OCI-LY1 (cell line): Measurements from ENCODE around the gene RBMS1.

ENCODE experiments used
- H2AFZ ChIP-seq: fragments of 200-600 bp; sonication (generic), shearing (Covaris generic); 2 replicates; pipeline ENCODE4 v1.6.0; 2014; ENCODE audit warnings: antibody characterized with exemption, mild to moderate bottlenecking, low read length
- H3F3A ChIP-seq: fragments of 200-600 bp; sonication (generic), shearing (Covaris generic); 2 replicates; pipeline ENCODE4 v1.6.0; 2014; ENCODE audit warnings: mild to moderate bottlenecking, antibody characterized with exemption, low read length, moderate library complexity; ENCODE audit not compliant: insufficient read depth
- H3K27ac ChIP-seq: fragments of 200-600 bp; sonication (generic); 2 replicates; pipeline ENCODE4 v1.5.1; 2014; ENCODE audit warnings: low read length, mixed run types, mild to moderate bottlenecking, low read depth; ENCODE audit not compliant: poor library complexity, severe bottlenecking
- H3K27me3 ChIP-seq: fragments of 200-600 bp; sonication (generic); 2 replicates; pipeline ENCODE4 v1.6.0; 2014; ENCODE audit warnings: antibody characterized with exemption, mild to moderate bottlenecking, low read length, moderate library complexity; ENCODE audit not compliant: insufficient read depth
- H3K36me3 ChIP-seq: fragments of 200-600 bp; sonication (generic); 2 replicates; pipeline ENCODE4 v1.6.1; 2014; ENCODE audit warnings: mild to moderate bottlenecking, antibody characterized with exemption, low read length, moderate library complexity, mixed read lengths; ENCODE audit not compliant: insufficient read depth
- H3K4me1 ChIP-seq: fragments of 200-600 bp; sonication (generic); 2 replicates; pipeline ENCODE4 v1.5.1; 2014; ENCODE audit warnings: mild to moderate bottlenecking, low read length, moderate library complexity; ENCODE audit not compliant: insufficient read depth, severe bottlenecking
- H3K4me2 ChIP-seq: fragments of 200-600 bp; sonication (generic), shearing (Covaris generic); 2 replicates; pipeline ENCODE4 v1.6.1; 2014; ENCODE audit warnings: low read length
- H3K4me3 ChIP-seq: fragments of 200-600 bp; sonication (generic); 2 replicates; pipeline ENCODE4 v1.5.1; 2014; ENCODE audit warnings: low read length, low read depth, mild to moderate bottlenecking, mixed read lengths; ENCODE audit not compliant: poor library complexity, severe bottlenecking
- H3K79me2 ChIP-seq: fragments of 200-600 bp; shearing (Covaris generic); 2 replicates; pipeline ENCODE4 v1.6.1; 2016; ENCODE audit warnings: mixed run types, low read length, mixed read lengths; ENCODE audit not compliant: insufficient read depth
- H3K9ac ChIP-seq: fragments of 200-600 bp; sonication (generic), shearing (Covaris generic); 2 replicates; pipeline ENCODE4 v1.6.1; 2014; ENCODE audit warnings: mild to moderate bottlenecking, low read length, mixed read lengths
- H3K9me2 ChIP-seq: fragments of 200-600 bp; sonication (generic), shearing (Covaris generic); 2 replicates; pipeline ENCODE4 v1.6.1; 2014; ENCODE audit warnings: low read depth, mild to moderate bottlenecking, low read length, mixed read lengths
- H3K9me3 ChIP-seq: fragments of 200-600 bp; shearing (Covaris generic); 2 replicates; pipeline ENCODE4 v1.6.1; 2014; ENCODE audit warnings: low read length, mixed read lengths
- H4K20me1 ChIP-seq: fragments of 200-600 bp; sonication (generic), shearing (Covaris generic); 2 replicates; pipeline ENCODE4 v1.6.0; 2016; ENCODE audit warnings: mild to moderate bottlenecking, low read length; ENCODE audit not compliant: insufficient read depth
- CTCF ChIP-seq: fragments of 200-600 bp; sonication (generic), shearing (Covaris generic); IDR thresholded peaks from 2 replicates; pipeline ENCODE4 v1.5.1; 2017; ENCODE audit warnings: mild to moderate bottlenecking, antibody characterized with exemption, low read length, moderate library complexity, mixed read lengths
- EZH2 ChIP-seq: fragments of 200-600 bp; sonication (generic), shearing (Covaris generic); IDR thresholded peaks from 2 replicates; pipeline ENCODE4 v1.8.0; 2017; ENCODE audit warnings: borderline replicate concordance, mixed run types, mild to moderate bottlenecking, antibody characterized with exemption, low read length, moderate library complexity, mixed read lengths

RBMS1 gene

GRCh38 chr2:160362018-160362417, 131.6 kb downstream of the RBMS1 start:
- Histone ChIP-seq H3F3A (no peaks in the 10 kb centered on the region), H3K9ac (no peak overlapping the region), H3K4me1 (no peaks in the 10 kb centered on the region), H3K36me3 (no peaks in the 10 kb centered on the region), H3K4me3 (no peak overlapping the region), H3K27me3 (no peaks in the 10 kb centered on the region), H3K79me2 (no peaks in the 10 kb centered on the region), H3K4me2 (no peak overlapping the region), H3K9me3 (no peaks in the 10 kb centered on the region), H3K9me2 (no peaks in the 10 kb centered on the region), H3K27ac (no peak overlapping the region), H4K20me1 (no peaks in the 10 kb centered on the region), H2AFZ (no peak overlapping the region)
- TF ChIP-seq EZH2 (no peak), CTCF (no peak)

GRCh38 chr2:160360089-160360757, 133.4 kb downstream of the RBMS1 start:
- Histone ChIP-seq H2AFZ (no peak overlapping the region), H3K4me1 (no peaks in the 10 kb centered on the region), H3K9ac (no peak overlapping the region), H3F3A (no peaks in the 10 kb centered on the region), H3K9me3 (no peaks in the 10 kb centered on the region), H3K4me3 (no peak overlapping the region), H3K9me2 (no peaks in the 10 kb centered on the region), H4K20me1 (no peaks in the 10 kb centered on the region), H3K4me2 (no peak overlapping the region), H3K79me2 (no peaks in the 10 kb centered on the region), H3K27ac (no peak overlapping the region), H3K27me3 (no peaks in the 10 kb centered on the region), H3K36me3 (no peaks in the 10 kb centered on the region)
- TF ChIP-seq CTCF (no peak), EZH2 (no peak)

- H3K9me2 ChIP-seq, result no peaks in the 10 kb centered on the region
- no peaks in the 10 kb centered on the region for H3K4me1 ChIP-seq
- no peak overlapping the region for H3K4me3 ChIP-seq
- TF ChIP-seq CTCF (no peak), EZH2 (no peak)
- H3K79me2 ChIP-seq, result no peaks in the 10 kb centered on the region
- no peaks in the 10 kb centered on the region for H3F3A ChIP-seq
- H3K27ac ChIP-seq, result no peak overlapping the region
- no peak overlapping the region for H2AFZ ChIP-seq
- no peaks in the 10 kb centered on the region for H3K36me3 ChIP-seq
- no peaks in the 10 kb centered on the region for H4K20me1 ChIP-seq
- no peaks in the 10 kb centered on the region for H3K27me3 ChIP-seq
- no peak overlapping the region for H3K4me2 ChIP-seq
- H3K9ac ChIP-seq, result no peak overlapping the region
- H3K9me3 ChIP-seq, result no peaks in the 10 kb centered on the region
Measured at GRCh38 chr2:160358046-160358445, 135.6 kb downstream of the RBMS1 start.
